ENCODE data around the gene NECTIN1. TPM values are rescaled to one million over a fixed set of nuclear protein-coding genes. Genes with fewer than 3 reads are reported as not detected.
A peak's percentile ranks its signal among the peaks of the same experiment; 100 is the strongest.

The NECTIN1 gene
- total RNA-seq, 1 donor from 2014 or later, result 32.3 TPM

- intact Hi-C loops (cut with DNase I), result no loop called here
- ATAC-seq (no peak), DNase-seq (ENCODE audit: low spot score) (no peak)
Measured at GRCh38 chr11:119638851-119639250, 90.1 kb downstream of the NECTIN1 start.

GRCh38 chr11:119637481-119637880 is 91.5 kb downstream of the NECTIN1 start:
- intact Hi-C loops (cut with DNase I), result no loop called here
- ATAC-seq (no peak), DNase-seq (ENCODE audit: low spot score) (no peak)

- DNase-seq (ENCODE audit: low spot score), result no peak
- intact Hi-C loops (cut with DNase I), result no loop called here
- ATAC-seq, result no peak
Measured at GRCh38 chr11:119635776-119636175, 93.2 kb downstream of the NECTIN1 start.

GRCh38 chr11:119635041-119635740 is 93.8 kb downstream of the NECTIN1 start:
- intact Hi-C loops (cut with DNase I), result no loop called here
- ATAC-seq (no peak), DNase-seq (ENCODE audit: low spot score) (no peak)

DNA sequence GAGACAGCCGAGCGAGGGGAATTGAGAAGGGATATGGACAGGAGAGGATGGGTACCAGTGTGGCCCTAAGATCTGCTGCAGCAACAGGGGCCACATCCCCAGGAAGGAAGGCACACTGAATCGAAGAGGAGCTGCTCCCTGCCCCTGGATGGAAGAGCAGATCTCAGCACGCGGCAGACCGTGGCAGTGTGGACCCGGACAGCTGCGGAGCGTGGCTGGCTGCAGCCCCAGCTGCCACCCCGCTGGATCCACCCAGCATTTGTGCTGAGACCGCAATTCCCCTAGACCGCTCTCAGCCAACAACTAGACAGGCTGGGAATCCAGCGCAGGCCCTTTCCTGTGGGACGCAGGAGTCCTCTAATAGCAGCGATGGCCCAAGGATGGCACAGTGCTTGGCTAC is 94.7 kb downstream of the NECTIN1 start:
- intact Hi-C loops (cut with DNase I), result no loop called here
- DNase-seq (ENCODE audit: low spot score) (no peak), ATAC-seq (no peak)

DNA sequence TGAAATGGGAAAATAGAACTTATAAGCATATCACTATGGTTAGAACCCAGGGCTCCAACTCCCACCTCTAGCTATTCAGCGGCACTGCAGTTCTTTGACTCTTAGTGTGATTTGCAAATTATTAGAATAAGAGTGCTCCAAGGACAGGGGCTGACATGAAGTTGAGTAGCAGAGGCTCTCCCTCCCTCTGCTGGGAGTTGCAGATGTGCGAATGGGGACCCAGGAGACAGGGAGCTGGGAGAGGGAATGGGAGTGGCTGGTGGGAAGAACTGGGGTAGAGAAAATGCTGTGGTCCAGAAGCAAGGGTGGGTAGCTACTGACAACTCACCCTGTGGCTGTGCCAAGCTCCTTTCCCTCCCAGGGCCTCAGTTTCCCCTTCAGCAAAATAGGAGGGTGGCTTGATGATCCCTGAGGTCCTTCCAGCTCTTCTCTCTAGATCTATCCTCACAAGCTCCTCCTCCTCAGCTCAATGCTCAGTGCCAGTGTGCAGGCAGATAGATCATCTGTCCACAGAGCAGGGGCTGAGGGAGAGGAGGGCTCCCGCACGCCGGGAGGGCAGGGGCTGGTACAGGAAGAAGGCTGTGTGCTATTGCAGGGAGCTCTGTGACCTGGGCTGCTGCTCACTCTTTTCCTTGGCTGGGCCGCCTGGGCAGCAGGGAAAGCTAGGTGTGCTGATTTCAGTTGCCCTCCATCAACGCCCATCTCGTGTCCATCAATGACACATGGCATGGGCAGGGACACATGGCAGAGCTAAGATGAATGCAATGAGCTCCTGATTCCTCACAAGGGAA is 99.0 kb downstream of the NECTIN1 start:
- no peak for ATAC-seq
- no peak for DNase-seq (ENCODE audit: low spot score)
- intact Hi-C loops (cut with DNase I), result no loop called here

GRCh38 chr11:119629085-119629484 is 99.9 kb downstream of the NECTIN1 start:
- DNase-seq (ENCODE audit: low spot score) (no peak), ATAC-seq (no peak)
- intact Hi-C loops (cut with DNase I), result no loop called here

DNA sequence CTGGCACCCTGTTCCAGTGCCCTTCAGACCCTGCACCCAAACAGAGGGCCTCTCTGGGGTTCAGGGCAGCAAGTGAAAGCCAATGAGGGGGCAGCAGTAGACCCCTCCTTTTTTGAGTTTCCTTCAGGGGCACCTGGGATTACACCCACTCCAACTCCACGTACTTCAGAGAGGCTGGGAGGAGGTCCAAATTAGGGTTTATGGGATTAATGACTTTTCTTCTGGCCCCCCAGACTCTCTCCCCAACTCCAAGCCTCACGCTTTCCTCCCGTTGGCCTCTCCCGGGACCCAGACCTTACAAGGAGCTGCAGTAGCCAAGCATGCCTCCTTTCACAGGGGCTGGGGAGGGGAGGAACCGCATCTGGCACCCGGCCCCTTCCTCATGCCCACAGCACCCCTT is 101.7 kb downstream of the NECTIN1 start:
- intact Hi-C loops (cut with DNase I), result no loop called here
- ATAC-seq, result no peak
- no peak for DNase-seq (ENCODE audit: low spot score)

DNA sequence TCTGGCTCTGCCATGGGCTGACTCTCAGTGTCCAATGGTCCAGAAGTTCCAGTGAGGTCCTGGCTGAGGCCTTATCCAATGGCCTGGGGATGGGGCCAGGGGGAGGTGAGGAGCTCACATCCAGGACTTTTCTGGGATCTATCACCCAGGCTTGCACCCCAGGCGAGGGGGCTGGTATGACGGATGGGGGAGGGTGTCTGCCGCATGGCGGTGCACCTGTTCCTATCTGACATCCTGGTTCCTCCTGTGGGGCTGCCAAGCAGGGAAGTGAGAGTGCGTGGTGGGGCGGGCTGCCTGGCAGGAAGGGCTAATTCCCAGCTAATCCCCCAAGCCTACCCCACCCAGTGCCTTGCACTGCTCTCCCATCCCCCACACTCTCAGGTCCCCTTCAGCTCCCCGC is 102.1 kb downstream of the NECTIN1 start:
- ATAC-seq (no peak), DNase-seq (ENCODE audit: low spot score) (no peak)
- intact Hi-C loops (cut with DNase I), result no loop called here

GRCh38 chr11:119626197-119626841 is 102.7 kb downstream of the NECTIN1 start:
- ATAC-seq (no peak), DNase-seq (ENCODE audit: low spot score) (no peak)
- intact Hi-C loops (cut with DNase I), result no loop called here

DNA sequence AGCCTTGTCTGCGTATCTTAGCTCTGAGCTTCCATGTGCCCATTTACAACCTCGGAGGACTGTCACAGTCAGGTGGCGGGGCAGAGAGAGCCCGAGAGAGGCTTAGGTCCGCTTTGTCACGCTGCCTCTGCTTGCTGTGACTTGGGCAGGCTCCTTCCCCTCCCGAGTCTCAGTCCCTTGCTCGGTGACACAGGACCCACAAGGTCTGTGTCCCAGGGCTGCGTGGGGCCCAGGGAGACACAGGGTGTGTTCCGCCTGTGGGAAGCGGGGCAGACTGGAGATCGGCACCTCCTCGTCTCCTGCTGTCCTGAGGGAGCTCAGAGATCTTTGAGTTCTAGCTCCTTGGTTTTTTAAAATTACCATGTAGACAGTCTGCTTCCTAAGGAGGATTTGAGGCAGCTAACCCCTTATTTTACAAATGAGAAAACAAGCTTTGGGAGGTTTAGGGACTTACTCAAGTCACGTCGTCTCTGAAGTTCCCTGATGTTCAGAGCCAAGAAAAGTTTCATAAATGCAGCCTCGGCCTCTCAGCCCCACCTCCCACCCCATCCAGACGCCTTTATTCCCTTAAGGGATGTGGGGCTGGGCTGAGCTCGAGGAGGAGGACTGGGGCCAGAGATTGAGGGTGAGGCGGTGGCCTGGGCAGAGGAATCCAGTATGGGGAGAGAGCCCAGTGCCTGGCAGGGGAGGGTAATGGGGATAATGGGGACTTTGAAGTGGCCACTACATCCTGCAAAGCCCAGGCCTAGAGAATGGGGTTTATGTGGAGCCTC is 103.6 kb downstream of the NECTIN1 start:
- ATAC-seq, result peak; percentile 58

GRCh38 chr11:119624629-119625028 is 104.4 kb downstream of the NECTIN1 start:
- intact Hi-C loops (cut with DNase I), result no loop called here
- ATAC-seq (peak; percentile 13), DNase-seq (ENCODE audit: low spot score) (no peak)

More for the DNA sequence above, 103.6 kb downstream of the NECTIN1 start:
- intact Hi-C loops (cut with DNase I), result no loop called here
- DNase-seq (ENCODE audit: low spot score), result no peak

GRCh38 chr11:119624102-119624615 is 104.8 kb downstream of the NECTIN1 start:
- intact Hi-C loops (cut with DNase I), result no loop called here
- no peak for DNase-seq (ENCODE audit: low spot score)
- ATAC-seq, result no peak

- DNase-seq (ENCODE audit: low spot score), result no peak
- ATAC-seq, result no peak
- intact Hi-C loops (cut with DNase I), result no loop called here
Measured at GRCh38 chr11:119623682-119624081, 105.3 kb downstream of the NECTIN1 start.

GRCh38 chr11:119622454-119623143 is 106.4 kb downstream of the NECTIN1 start:
- no peak for ATAC-seq
- intact Hi-C loops (cut with DNase I), result no loop called here

GRCh38 chr11:119619665-119620064 is 109.3 kb downstream of the NECTIN1 start:
- ATAC-seq (no peak), DNase-seq (ENCODE audit: low spot score) (no peak)
- intact Hi-C loops (cut with DNase I), result no loop called here

More at GRCh38 chr11:119622454-119623143, 106.4 kb downstream of the NECTIN1 start:
- no peak for DNase-seq (ENCODE audit: low spot score)

DNA sequence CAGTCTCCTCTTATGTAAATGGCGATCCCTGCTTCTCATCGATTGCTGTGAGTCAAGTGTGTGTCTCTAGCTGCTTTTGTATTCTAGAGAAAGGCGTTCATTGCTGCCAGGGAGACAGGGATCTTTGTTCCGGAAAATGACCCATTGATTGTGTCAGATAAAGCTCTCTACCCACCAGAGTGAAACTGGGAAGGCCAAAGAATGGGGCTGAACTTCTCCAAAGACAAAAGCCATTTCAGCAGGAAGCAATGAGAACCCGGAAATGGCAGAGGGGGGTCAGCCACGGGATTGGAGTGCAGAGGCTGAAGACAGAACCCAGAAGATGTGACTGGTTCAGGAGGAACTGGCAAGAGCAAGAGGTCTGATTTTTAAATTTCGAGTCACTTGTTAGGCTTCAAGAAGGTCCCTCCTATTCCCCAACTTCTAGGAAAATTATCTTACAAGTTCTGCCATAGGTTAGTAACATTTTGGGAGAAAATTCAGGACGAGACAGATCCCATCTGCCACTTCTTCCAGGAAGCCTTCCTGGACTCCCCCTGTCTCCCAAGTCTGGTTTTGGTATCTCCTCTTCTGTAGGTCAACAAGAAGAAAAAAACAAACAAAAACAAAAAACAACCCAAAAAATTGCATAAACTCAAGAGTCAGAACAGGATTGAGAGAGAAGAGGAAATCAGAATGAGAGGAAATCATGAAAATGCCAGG is 110.6 kb downstream of the NECTIN1 start:
- intact Hi-C loops (cut with DNase I), result no loop called here
- no peak for DNase-seq (ENCODE audit: low spot score)
- ATAC-seq, result peak; percentile 71

DNA sequence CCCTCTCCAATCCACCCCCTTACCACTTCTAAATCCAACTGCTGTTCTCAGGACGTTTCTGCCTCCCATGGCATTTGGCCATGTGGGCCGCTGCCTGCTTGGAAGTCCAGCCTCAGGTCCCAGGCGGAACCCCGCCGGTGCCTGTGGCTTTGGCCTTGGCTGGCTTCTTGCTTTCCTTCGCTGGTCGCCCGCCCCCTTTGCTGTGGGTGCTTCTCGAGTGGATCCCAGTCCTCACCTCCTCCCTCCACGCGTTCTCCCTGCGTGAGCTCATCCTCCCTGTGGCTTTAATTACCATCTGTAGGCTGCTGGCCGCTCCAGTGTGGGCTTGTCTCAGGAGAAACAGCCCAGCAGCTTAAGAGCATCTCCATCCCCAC is 111.7 kb downstream of the NECTIN1 start:
- DNase-seq (ENCODE audit: low spot score), result no peak
- ATAC-seq, result no peak
- intact Hi-C loops (cut with DNase I), result no loop called here
